GM19467 (cell line): ENCODE data around the gene STARD3NL.
"Not testable (repeated sequence)": the region's sequence is repeated elsewhere in the genome, so short reads cannot be mapped to it uniquely, and the experiment has no call there.

Source experiments
- ATAC-seq: cut with Tn5 transposase; IDR thresholded peaks from one replicate; pipeline ENCODE4 v1.9.1; 2021; ENCODE audit warnings: mild to moderate bottlenecking, moderate library complexity; ENCODE audit not compliant: unreplicated experiment

The STARD3NL gene

GRCh38 chr7:38262026-38262425, 84.0 kb downstream of the STARD3NL start:
- not testable (repeated sequence) for ATAC-seq

DNA sequence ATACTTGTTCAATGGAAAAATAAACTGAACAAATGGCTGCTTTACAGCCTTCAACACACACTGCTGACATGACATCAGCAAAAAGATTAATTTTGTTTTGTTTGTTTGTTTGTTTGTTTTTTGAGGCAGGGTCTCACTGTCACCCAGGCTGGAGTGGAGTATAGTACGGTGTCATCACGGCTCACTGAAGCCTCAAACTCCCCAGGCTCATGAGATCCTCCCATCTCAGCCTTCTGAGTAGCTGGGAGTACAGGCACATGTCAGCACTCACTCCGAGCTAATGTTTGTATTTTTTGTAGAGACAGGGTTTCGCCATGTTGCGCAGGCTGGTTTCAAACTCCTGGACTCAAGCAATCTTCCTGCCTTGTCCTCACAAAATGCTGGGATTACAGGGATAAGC, 84.5 kb downstream of the STARD3NL start:
- ATAC-seq, result no peak

DNA sequence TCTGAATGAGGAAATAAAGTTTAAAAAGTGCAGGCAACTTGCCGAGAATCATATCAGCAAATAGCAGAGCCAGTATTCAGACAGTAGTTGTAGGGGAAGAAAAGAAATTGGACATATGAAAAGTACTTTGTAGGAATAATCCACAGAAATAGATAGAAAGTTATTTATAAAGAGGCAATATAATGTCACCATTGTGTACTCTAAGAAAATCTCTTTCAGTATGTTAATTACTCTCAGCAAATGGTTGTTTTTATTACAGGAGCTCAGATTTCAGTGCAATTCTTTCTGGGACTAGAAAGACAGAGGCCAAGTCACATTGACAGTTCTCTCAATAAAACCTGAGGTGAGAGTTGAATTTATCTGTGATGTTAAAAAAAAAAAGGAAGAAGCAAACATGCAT, 85.2 kb downstream of the STARD3NL start:
- not testable (repeated sequence) for ATAC-seq

GRCh38 chr7:38264602-38265001, 86.6 kb downstream of the STARD3NL start:
- not testable (repeated sequence) for ATAC-seq

- ATAC-seq, result not testable (repeated sequence)
Measured at GRCh38 chr7:38265958-38266357, 87.9 kb downstream of the STARD3NL start.

DNA sequence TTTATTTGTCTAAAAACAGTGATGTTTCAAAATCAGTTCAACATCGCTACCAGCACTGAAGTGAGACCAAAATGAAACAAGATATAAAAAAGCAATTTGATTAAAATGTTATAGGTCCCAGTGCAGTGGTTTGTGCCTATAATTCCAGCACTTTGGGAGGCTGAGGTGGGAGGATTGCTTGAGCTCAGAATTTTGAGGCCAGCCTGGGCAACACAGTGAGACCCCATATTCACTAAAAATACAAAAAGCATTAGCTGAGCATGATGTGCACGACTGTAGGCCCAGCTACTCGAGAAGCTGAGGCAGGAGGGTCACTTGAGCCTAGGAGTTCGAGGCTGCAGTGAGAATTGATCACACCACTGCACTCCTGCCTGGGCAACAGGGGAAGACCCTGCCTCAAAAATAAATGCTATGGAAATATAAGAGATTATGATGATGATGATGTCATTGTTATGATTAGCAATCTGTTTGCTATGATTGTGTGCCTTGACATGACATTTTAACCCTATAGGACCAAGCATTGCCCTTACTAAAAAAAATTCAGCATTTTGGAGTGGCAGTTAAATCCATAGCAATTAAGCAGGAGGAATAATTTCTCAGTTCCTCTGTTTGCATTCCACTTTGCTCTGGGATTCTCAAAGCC, 91.8 kb downstream of the STARD3NL start:
- ATAC-seq, result not testable (repeated sequence)

DNA sequence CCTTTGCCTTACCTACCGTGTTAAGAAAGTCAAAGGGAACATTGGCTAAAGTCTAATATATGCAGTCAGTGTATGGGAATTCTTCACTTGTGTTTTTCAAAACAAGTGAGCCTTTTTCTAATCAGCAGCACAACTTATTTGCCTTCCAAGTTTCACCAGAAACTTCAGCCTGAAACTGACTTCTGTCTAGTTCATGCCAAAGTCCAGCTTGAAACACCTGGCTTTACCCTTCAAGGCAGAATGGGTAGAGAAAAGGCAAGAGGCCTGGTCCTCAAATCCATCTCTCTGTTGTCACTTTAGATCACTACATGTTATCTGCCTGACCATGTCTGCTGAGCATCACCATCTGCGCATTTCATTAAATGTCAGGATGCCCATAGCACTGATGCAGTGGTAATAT, 92.4 kb downstream of the STARD3NL start:
- not testable (repeated sequence) for ATAC-seq

DNA sequence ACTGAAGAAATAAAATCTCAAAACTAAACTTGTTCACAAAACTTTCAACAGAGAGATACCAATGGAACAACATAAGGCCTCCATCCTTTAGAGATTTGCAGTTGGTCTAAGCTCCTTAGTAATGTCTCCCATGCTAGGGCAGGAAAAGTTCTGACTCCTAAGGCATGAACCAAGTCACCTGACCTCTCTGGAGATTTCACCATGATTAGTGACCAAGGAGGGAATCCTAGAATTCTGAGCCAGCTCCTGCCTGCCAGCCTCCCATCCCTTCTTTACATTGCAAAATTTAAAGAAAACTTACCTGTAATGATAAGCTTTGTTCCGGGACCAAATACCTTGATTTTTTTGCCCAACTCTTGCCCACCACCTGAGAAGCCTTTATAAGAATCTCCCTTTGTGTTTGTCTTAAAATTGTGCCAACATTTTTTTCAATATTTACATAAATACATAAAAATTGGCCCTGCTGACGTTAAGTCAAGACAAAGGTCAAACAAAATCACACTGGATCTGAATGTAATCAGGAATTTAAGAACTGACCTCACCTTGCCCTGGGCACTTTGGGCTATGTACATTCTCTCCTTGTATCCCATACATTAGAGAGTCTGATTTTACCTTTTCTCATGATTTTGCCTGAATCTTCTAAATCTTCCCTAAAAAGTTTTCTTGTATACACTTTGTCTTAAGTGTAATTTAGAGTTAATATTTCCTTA, 95.4 kb downstream of the STARD3NL start, which contains the start of gene TARP:
Gene TARP, minus strand, starts transcription at position 351 of the 710 bp plus-strand sequence.
- no peak for ATAC-seq

- no peak for ATAC-seq
Measured at GRCh38 chr7:38274486-38274885, 96.4 kb downstream of the STARD3NL start.

- ATAC-seq, result no peak
Measured at GRCh38 chr7:38274927-38275620, 97.0 kb downstream of the STARD3NL start.

GRCh38 chr7:38276096-38276877, 98.2 kb downstream of the STARD3NL start:
- ATAC-seq, result no peak

DNA sequence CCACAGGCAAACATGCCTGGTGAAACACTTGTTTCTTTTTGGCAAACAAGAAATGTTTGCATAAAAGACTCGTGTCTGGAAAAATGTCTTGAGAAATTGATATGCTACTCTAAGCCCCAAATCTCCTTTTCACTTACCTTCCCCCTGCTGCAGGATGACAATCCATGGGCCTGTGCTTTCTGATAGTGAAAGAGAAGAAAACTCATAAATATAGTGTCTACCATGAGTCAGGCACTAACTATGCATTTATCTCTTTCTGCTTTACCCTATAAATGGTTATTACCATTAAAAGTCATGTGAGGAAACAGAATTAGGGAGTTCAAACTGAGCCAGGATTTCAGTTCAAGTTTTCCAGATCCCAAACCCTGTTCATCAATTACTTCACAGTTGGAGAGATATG, 102.0 kb downstream of the STARD3NL start:
- no peak for ATAC-seq
